Measurements from ENCODE around the gene DRICH1. TPM values are rescaled to one million over a fixed set of nuclear protein-coding genes. Genes with fewer than 3 reads are reported as not detected.
"Not testable (repeated sequence)": the region's sequence is repeated elsewhere in the genome, so short reads cannot be mapped to it uniquely, and the experiment has no call there.

Gene DRICH1
- total RNA-seq, 2 experiments from 2014 or later: 0.23 TPM; not detected in 1

GRCh38 chr22:23564276-23564675, 67.8 kb downstream of the DRICH1 start:
- no peak overlapping the region for H3K27ac Mint-ChIP-seq
- peaks cover 6% of the 10 kb centered on the region for H3K4me1 Mint-ChIP-seq (ENCODE audit: low read depth)
- intact Hi-C loops (cut with micrococcal nuclease): no loop called here
- ATAC-seq (no peak), DNase-seq (no peak)
- no peaks in the 10 kb centered on the region for H3K9me3 Mint-ChIP-seq
- no peaks in the 10 kb centered on the region for H3K36me3 Mint-ChIP-seq (ENCODE audit: low read depth)
- H3K27me3 Mint-ChIP-seq: peaks cover 22% of the 10 kb centered on the region
- TF ChIP-seq CTCF (IDR thresholded peaks at IDR 0.05): no peak
- ChIA-PET POLR2A (interaction anchor here (0.6 kb wide), 1 partner anchor 859 kb away, joined by 3 read pairs; no protein-coding TSS in a partner anchor), CTCF (no interaction called here)
- no peak overlapping the region for H3K4me3 Mint-ChIP-seq

- Mint-ChIP-seq H3K36me3 (ENCODE audit: low read depth) (no peaks in the 10 kb centered on the region), H3K27ac (no peak overlapping the region), H3K4me3 (no peak overlapping the region), H3K9me3 (no peaks in the 10 kb centered on the region), H3K27me3 (peaks cover 22% of the 10 kb centered on the region), H3K4me1 (ENCODE audit: low read depth) (peaks cover 6% of the 10 kb centered on the region)
- TF ChIP-seq CTCF (IDR thresholded peaks at IDR 0.05): no peak
- CTCF ChIA-PET: interaction anchor here (0.9 kb wide), 1 partner anchor 28 kb away, joined by 3 read pairs; no protein-coding TSS in a partner anchor
- intact Hi-C loops (cut with micrococcal nuclease): no loop called here
- POLR2A ChIA-PET: no interaction called here
- DNase-seq (no peak), ATAC-seq (no peak)
These were observed 69.0 kb downstream of the DRICH1 start for GRCh38 chr22:23563111-23563510.

GRCh38 chr22:23562186-23562585, 69.9 kb downstream of the DRICH1 start:
- Mint-ChIP-seq H3K9me3 (no peaks in the 10 kb centered on the region), H3K4me1 (ENCODE audit: low read depth) (peaks cover 6% of the 10 kb centered on the region), H3K27me3 (peaks cover 17% of the 10 kb centered on the region), H3K36me3 (ENCODE audit: low read depth) (no peaks in the 10 kb centered on the region), H3K27ac (no peak overlapping the region), H3K4me3 (no peak overlapping the region)
- ATAC-seq (no peak), DNase-seq (no peak)
- intact Hi-C loops (cut with micrococcal nuclease): no loop called here
- TF ChIP-seq CTCF (IDR thresholded peaks at IDR 0.05): no peak
- ChIA-PET CTCF (no interaction called here), POLR2A (interaction anchor here (0.6 kb wide), 1 partner anchor 376 kb away, joined by 3 read pairs; no protein-coding TSS in a partner anchor)

- H3K4me1 Mint-ChIP-seq (ENCODE audit: low read depth); H3K4me3 Mint-ChIP-seq; DNase-seq; ATAC-seq; H3K27ac Mint-ChIP-seq; intact Hi-C loops (cut with micrococcal nuclease); CTCF ChIA-PET; H3K36me3 Mint-ChIP-seq (ENCODE audit: low read depth); POLR2A ChIA-PET; H3K9me3 Mint-ChIP-seq: not testable (repeated sequence)
- H3K27me3 Mint-ChIP-seq: peaks cover 11% of the 10 kb centered on the region
These were observed 71.1 kb downstream of the DRICH1 start for GRCh38 chr22:23561025-23561510.

- H3K27me3 Mint-ChIP-seq; intact Hi-C loops (cut with micrococcal nuclease); ATAC-seq; H3K4me3 Mint-ChIP-seq; H3K9me3 Mint-ChIP-seq; CTCF ChIA-PET; DNase-seq; H3K27ac Mint-ChIP-seq; H3K36me3 Mint-ChIP-seq (ENCODE audit: low read depth); POLR2A ChIA-PET; H3K4me1 Mint-ChIP-seq (ENCODE audit: low read depth): not testable (repeated sequence)
These were observed 71.9 kb downstream of the DRICH1 start for GRCh38 chr22:23560215-23560614.

Other genes starting within 250 kb of the DRICH1 start
- gene IGLL1, start 52.0 kb downstream of the DRICH1 start, total RNA-seq: not detected
- 10 to 100 TPM; 11.9 to 16.7 TPM for gene RGL4, start 58.7 kb upstream of the DRICH1 start, total RNA-seq
- gene ZNF70, start 118.8 kb upstream of the DRICH1 start, total RNA-seq: 1 to 10 TPM; 1.7 TPM
- not detected for gene VPREB3, start 122.1 kb upstream of the DRICH1 start, total RNA-seq
- 1 to 10 TPM; 1.1 to 2.1 TPM for gene C22orf15, start 130.7 kb upstream of the DRICH1 start, total RNA-seq
- 100 to 1,000 TPM; 197 to 212 TPM for gene CHCHD10, start 135.7 kb upstream of the DRICH1 start, total RNA-seq
- gene MMP11, start 140.5 kb upstream of the DRICH1 start, total RNA-seq: 1 to 10 TPM in 1 of 2 experiments, under 1 TPM in 1; 0.85 to 1.4 TPM
- gene SMARCB1, start 154.6 kb upstream of the DRICH1 start, total RNA-seq: 10 to 100 TPM; 82.8 to 86.3 TPM
- gene DERL3, start 206.7 kb upstream of the DRICH1 start, total RNA-seq: 1 to 10 TPM; 5.4 to 7.6 TPM
- gene SLC2A11, start 225.6 kb upstream of the DRICH1 start, total RNA-seq: 1 to 10 TPM; 8.0 to 8.6 TPM

All from activated CD8-positive, alpha-beta T cell treated with anti-CD3 and anti-CD28 coated beads for 36 hours (primary cell).